ENCODE measurements around the gene TMEM132A.

TMEM132A gene

GRCh38 chr11:60942219-60942618, 18.0 kb downstream of the TMEM132A start:
- Histone ChIP-seq H3K9me3 (ENCODE audit: low read depth, low read length) (no peaks in the 10 kb centered on the region), H3K27ac (no peak overlapping the region), H3K9ac (ENCODE audit: insufficient read length) (no peak overlapping the region), H3K36me3 (ENCODE audit: insufficient read depth, low read length) (no peaks in the 10 kb centered on the region), H3K4me3 (no peak overlapping the region)
- no peak for DNase-seq (ENCODE audit: low read depth, low spot score)
- no peak for TF ChIP-seq POLR2AphosphoS5 (IDR thresholded peaks at IDR 0.05; ENCODE audit: borderline replicate concordance, low read depth, low read length)

GRCh38 chr11:60942970-60943565, 18.8 kb downstream of the TMEM132A start:
- TF ChIP-seq POLR2AphosphoS5 (IDR thresholded peaks at IDR 0.05; ENCODE audit: borderline replicate concordance, low read depth, low read length) (no peak), FOXP2 (optimal IDR thresholded peaks at IDR 0.05; ENCODE audit: control extremely low read depth, extremely low read length, insufficient read depth) (no peak), EZH2 (IDR thresholded peaks at IDR 0.05) (no peak)
- Histone ChIP-seq H3K4me3 (no peak overlapping the region), H3K9me3 (ENCODE audit: low read depth, low read length) (no peaks in the 10 kb centered on the region), H3K36me3 (ENCODE audit: insufficient read depth, low read length) (no peaks in the 10 kb centered on the region), H3K9ac (ENCODE audit: insufficient read length) (no peak overlapping the region), H3K27ac (no peak overlapping the region)
- no peak for DNase-seq (ENCODE audit: low read depth, low spot score)

- Histone ChIP-seq H3K27ac (no peak overlapping the region), H3K36me3 (ENCODE audit: insufficient read depth, low read length) (no peaks in the 10 kb centered on the region), H3K9ac (ENCODE audit: insufficient read length) (no peak overlapping the region), H3K9me3 (ENCODE audit: low read depth, low read length) (no peaks in the 10 kb centered on the region), H3K4me3 (no peak overlapping the region)
- TF ChIP-seq POLR2AphosphoS5 (IDR thresholded peaks at IDR 0.05; ENCODE audit: borderline replicate concordance, low read depth, low read length) (no peak), FOXP2 (optimal IDR thresholded peaks at IDR 0.05; ENCODE audit: control extremely low read depth, extremely low read length, insufficient read depth) (no peak), EZH2 (IDR thresholded peaks at IDR 0.05) (no peak)
- DNase-seq (ENCODE audit: low read depth, low spot score) = no peak
Observed at GRCh38 chr11:60944490-60945294, 20.4 kb downstream of the TMEM132A start.

GRCh38 chr11:60945295-60945667, 21.0 kb downstream of the TMEM132A start:
- Histone ChIP-seq H3K9me3 (ENCODE audit: low read depth, low read length) (no peaks in the 10 kb centered on the region), H3K36me3 (ENCODE audit: insufficient read depth, low read length) (no peaks in the 10 kb centered on the region), H3K4me3 (no peak overlapping the region), H3K9ac (ENCODE audit: insufficient read length) (no peak overlapping the region), H3K27ac (no peak overlapping the region)
- no peak for DNase-seq (ENCODE audit: low read depth, low spot score)
- TF ChIP-seq FOXP2 (optimal IDR thresholded peaks at IDR 0.05; ENCODE audit: control extremely low read depth, extremely low read length, insufficient read depth) (no peak), POLR2AphosphoS5 (IDR thresholded peaks at IDR 0.05; ENCODE audit: borderline replicate concordance, low read depth, low read length) (no peak), EZH2 (IDR thresholded peaks at IDR 0.05) (no peak)

- H3K4me3 ChIP-seq = no peak overlapping the region
- no peak for DNase-seq (ENCODE audit: low read depth, low spot score)
- no peak for TF ChIP-seq FOXP2 (optimal IDR thresholded peaks at IDR 0.05; ENCODE audit: control extremely low read depth, extremely low read length, insufficient read depth)
- H3K27ac ChIP-seq = no peak overlapping the region
- no peaks in the 10 kb centered on the region for H3K36me3 ChIP-seq (ENCODE audit: insufficient read depth, low read length)
- no peaks in the 10 kb centered on the region for H3K9me3 ChIP-seq (ENCODE audit: low read depth, low read length)
- H3K9ac ChIP-seq (ENCODE audit: insufficient read length) = no peak overlapping the region
Observed at GRCh38 chr11:60946601-60947264, 22.5 kb downstream of the TMEM132A start.

GRCh38 chr11:60947700-60948099, 23.4 kb downstream of the TMEM132A start:
- TF ChIP-seq FOXP2 (optimal IDR thresholded peaks at IDR 0.05; ENCODE audit: control extremely low read depth, extremely low read length, insufficient read depth) (no peak), POLR2AphosphoS5 (IDR thresholded peaks at IDR 0.05; ENCODE audit: borderline replicate concordance, low read depth, low read length) (no peak), EZH2 (IDR thresholded peaks at IDR 0.05) (no peak)
- Histone ChIP-seq H3K9ac (ENCODE audit: insufficient read length) (no peak overlapping the region), H3K9me3 (ENCODE audit: low read depth, low read length) (no peaks in the 10 kb centered on the region), H3K27ac (no peak overlapping the region), H3K4me3 (no peak overlapping the region), H3K36me3 (ENCODE audit: insufficient read depth, low read length) (no peaks in the 10 kb centered on the region)
- no peak for DNase-seq (ENCODE audit: low read depth, low spot score)

- no peak overlapping the region for H3K9ac ChIP-seq (ENCODE audit: insufficient read length)
Observed at GRCh38 chr11:60948250-60948649, 24.0 kb downstream of the TMEM132A start.

GRCh38 chr11:60950024-60950423, 25.8 kb downstream of the TMEM132A start:
- Histone ChIP-seq H3K36me3 (ENCODE audit: insufficient read depth, low read length) (no peaks in the 10 kb centered on the region), H3K9ac (ENCODE audit: insufficient read length) (no peak overlapping the region), H3K4me3 (no peak overlapping the region), H3K9me3 (ENCODE audit: low read depth, low read length) (no peaks in the 10 kb centered on the region), H3K27ac (no peak overlapping the region)
- DNase-seq (ENCODE audit: low read depth, low spot score) = no peak
- TF ChIP-seq POLR2AphosphoS5 (IDR thresholded peaks at IDR 0.05; ENCODE audit: borderline replicate concordance, low read depth, low read length) = no peak
- no peak for TF ChIP-seq FOXP2 (optimal IDR thresholded peaks at IDR 0.05; ENCODE audit: control extremely low read depth, extremely low read length, insufficient read depth)
- no peak for TF ChIP-seq EZH2 (IDR thresholded peaks at IDR 0.05)

More at GRCh38 chr11:60948250-60948649, 24.0 kb downstream of the TMEM132A start:
- no peaks in the 10 kb centered on the region for H3K9me3 ChIP-seq (ENCODE audit: low read depth, low read length)
- no peak overlapping the region for H3K27ac ChIP-seq
- H3K36me3 ChIP-seq (ENCODE audit: insufficient read depth, low read length) = no peaks in the 10 kb centered on the region
- TF ChIP-seq POLR2AphosphoS5 (IDR thresholded peaks at IDR 0.05; ENCODE audit: borderline replicate concordance, low read depth, low read length) (no peak), EZH2 (IDR thresholded peaks at IDR 0.05) (no peak), FOXP2 (optimal IDR thresholded peaks at IDR 0.05; ENCODE audit: control extremely low read depth, extremely low read length, insufficient read depth) (no peak)
- no peak for DNase-seq (ENCODE audit: low read depth, low spot score)
- no peak overlapping the region for H3K4me3 ChIP-seq

Data from SK-N-MC (cell line).